ENCODE results near the gene EMID1. TPM values are rescaled to one million over a fixed set of nuclear protein-coding genes. Genes with fewer than 3 reads are reported as not detected.

The EMID1 gene
- total and polyA plus RNA-seq, 8 donors = 1.8 to 23.6 (median 10.3) TPM; not detected in 1

DNA sequence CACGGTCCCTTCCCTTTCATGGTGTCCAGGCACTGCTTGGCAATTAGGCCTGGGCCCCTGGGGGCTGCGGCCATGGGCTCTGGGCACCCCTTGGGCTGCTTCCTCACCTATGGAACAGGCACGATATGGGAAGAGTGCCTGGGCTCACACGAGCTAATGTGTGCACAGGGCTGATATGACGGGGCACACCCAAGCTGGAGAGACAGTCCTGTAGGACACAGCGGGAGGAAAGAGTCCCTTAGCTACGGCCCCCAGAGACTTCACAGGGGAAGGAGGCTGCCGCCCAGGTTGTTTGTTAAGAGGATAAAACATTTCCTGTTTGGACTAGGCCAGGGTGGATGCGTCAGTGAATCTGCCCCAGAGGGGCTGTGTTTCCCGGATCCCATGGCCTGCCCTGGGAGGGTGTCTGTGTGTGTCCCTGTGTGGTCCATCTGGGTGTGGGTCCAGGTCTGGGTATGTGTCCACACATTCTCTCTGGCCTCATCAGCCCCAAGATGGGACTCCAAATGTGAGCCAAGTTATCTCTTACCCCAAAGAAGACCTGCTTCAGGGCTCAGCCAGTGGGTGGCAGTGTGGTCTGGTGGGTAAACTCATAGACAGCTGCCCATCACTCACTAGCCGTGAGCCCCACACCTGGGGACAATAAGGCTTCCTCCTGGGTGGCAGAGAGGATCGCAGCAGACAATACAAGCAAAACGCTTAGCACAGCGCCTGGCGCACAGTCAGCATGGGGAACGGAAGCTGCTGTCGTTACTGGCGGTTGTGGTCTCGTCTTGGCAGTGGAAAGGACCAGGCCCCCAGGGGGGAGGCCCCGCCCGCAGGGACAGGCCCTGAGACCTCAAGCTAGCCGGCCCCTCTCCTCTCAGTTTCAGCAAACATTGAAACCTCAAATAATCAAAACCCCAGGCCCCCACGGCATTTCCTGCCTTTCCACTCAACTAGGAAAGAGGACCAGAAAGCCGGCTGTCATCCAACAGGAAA, 3.2 kb upstream of the EMID1 start:
- TF ChIP-seq POLR2A (IDR thresholded peaks at IDR 0.05) = no peak
- TF ChIP-seq, protein P1, sequence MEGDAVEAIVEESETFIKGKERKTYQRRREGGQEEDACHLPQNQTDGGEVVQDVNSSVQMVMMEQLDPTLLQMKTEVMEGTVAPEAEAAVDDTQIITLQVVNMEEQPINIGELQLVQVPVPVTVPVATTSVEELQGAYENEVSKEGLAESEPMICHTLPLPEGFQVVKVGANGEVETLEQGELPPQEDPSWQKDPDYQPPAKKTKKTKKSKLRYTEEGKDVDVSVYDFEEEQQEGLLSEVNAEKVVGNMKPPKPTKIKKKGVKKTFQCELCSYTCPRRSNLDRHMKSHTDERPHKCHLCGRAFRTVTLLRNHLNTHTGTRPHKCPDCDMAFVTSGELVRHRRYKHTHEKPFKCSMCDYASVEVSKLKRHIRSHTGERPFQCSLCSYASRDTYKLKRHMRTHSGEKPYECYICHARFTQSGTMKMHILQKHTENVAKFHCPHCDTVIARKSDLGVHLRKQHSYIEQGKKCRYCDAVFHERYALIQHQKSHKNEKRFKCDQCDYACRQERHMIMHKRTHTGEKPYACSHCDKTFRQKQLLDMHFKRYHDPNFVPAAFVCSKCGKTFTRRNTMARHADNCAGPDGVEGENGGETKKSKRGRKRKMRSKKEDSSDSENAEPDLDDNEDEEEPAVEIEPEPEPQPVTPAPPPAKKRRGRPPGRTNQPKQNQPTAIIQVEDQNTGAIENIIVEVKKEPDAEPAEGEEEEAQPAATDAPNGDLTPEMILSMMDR (IDR thresholded peaks at IDR 0.05) = peak in 4 of 7 experiments; percentile 17 to 45 (median 26)
- no peak for TF ChIP-seq EP300 (IDR thresholded peaks at IDR 0.05)
- intact Hi-C loops (cut with DNase I; ENCODE audit: low total_unique reads) = no loop called here
- WGBS, 5 donors = 18 to 36% (median 30%) methylated on average over 20 to 24 of the region's 24 CpGs
- no peak overlapping the region for H3K4me3 ChIP-seq
- H3K4me1 ChIP-seq = peaks cover 15 to 48% (median 29%) of the 10 kb centered on the region in 4 donors
- no peaks in the 10 kb centered on the region for H3K36me3 ChIP-seq
- DNase-seq = peak; percentile 43 to 80
- H3K27ac ChIP-seq = peak overlapping the region; percentile 25 to 80 (median 57)
- H3K27me3 ChIP-seq = peaks cover 0 to 17% (median 0%) of the 10 kb centered on the region in 3 donors
- H3K9me3 ChIP-seq = no peaks in the 10 kb centered on the region

DNA sequence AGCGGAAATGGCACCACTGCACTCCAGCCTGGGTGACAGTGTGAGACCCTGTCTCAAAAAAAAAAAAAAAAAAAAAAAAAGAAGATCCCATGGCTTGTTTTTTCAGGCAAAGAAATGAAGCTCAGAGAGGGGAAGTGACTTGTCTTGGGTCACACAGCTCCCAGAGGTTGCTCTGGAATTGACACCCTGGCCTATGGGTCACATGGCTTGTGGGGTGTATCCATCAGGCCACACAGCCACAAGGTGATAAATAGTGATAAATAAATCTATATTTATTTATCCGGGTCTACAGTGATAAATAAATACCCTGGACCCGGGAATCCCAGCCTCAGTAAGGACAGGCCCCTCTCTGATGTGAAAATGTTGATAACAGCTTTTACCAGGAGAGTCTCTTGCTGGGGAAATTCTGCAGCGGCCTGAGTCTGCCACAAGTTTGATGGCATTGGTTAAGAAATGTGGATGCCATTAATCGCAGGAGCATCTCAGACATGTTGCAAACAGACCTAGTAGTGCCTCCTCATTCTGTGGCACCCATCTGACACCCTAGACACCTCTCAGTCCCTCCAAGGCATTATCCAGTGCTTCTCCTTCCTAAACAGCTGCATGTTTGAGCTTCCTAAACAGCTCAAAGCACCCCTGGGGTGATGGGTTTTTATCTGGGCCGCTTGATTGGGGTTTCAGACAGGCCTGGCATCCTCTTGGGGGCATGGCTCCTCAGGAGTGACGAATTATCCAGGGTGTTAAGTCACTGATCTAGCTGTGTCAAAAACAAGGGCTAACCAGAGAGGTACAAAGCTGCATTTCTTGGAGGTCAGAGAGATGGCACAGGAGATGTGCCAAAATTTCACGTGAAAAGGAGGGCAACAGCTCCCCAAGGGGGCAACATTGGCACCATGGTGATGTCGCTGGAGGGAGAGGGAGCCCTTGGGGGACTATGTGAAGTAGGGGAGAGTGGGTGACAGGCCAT, 1.9 kb upstream of the EMID1 start:
- Histone ChIP-seq H3K4me1 (peaks cover 15 to 53% (median 33%) of the 10 kb centered on the region in 4 donors), H3K9me3 (no peaks in the 10 kb centered on the region), H3K27me3 (peaks cover 0 to 17% (median 0%) of the 10 kb centered on the region in 3 donors), H3K27ac (peak overlapping the region in 3 of 5 donors; percentile 29 to 80 (median 60)), H3K36me3 (no peaks in the 10 kb centered on the region), H3K4me3 (no peak overlapping the region)
- WGBS, 5 donors = 59 to 73% (median 66%) methylated on average over 9 of the region's 9 CpGs
- TF ChIP-seq, protein P1 (IDR thresholded peaks at IDR 0.05) = no peak
- no peak for TF ChIP-seq EP300 (IDR thresholded peaks at IDR 0.05)
- TF ChIP-seq POLR2AphosphoS5 (IDR thresholded peaks at IDR 0.05) = no peak
- DNase-seq = no peak
- intact Hi-C loops (cut with DNase I; ENCODE audit: low total_unique reads) = no loop called here

DNA sequence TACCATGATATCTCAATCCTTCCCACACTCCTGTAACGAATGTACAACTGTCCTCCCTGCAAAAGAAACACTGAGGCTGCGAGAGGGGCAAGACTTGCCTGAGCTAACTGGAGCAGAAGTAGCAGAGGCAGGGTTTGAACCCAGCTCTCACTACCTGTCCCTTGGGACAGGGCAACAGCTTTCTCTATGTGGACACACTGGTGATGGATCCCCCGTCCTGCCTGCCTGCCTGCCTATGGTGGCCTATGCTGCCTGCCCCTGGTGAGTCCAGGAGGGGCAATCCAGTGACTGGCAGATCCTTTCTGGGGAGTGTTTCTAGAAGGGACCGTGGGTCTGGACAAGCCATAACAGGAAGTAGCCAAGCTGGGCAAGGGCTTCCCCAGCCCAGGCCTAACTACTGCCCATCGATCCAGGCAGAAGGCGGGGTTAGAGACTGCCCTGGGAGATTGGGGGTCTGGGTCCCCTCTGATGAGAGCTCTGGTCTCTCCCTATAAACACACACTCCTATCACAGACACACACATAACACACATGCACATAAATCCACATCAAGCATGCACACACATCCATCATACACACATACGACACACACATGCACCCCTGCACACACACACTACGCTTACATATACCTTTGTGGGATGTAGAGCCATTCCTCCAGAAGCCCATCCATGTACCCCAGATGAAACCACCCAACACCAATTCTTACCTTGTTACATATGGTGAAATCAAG, 1.1 kb upstream of the EMID1 start:
- Histone ChIP-seq H3K27ac (peak overlapping the region in 3 of 5 donors; percentile 11 to 38 (median 24)), H3K4me3 (peak overlapping the region in 2 of 4 donors; percentile 60 to 71), H3K27me3 (peaks cover 0 to 17% (median 0%) of the 10 kb centered on the region in 3 donors), H3K9me3 (no peaks in the 10 kb centered on the region), H3K4me1 (peaks cover 22 to 59% (median 39%) of the 10 kb centered on the region in 4 donors), H3K36me3 (no peaks in the 10 kb centered on the region)
- 60 to 77% (median 75%) methylated on average over 8 of the region's 8 CpGs for WGBS, 5 donors
- intact Hi-C loops (cut with DNase I; ENCODE audit: low total_unique reads) = loop anchor here (5.0 kb wide), 1 partner anchor 43 kb away; no protein-coding TSS in a partner anchor
- TF ChIP-seq POLR2A (IDR thresholded peaks at IDR 0.05) = no peak
- TF ChIP-seq, protein P1 (IDR thresholded peaks at IDR 0.05) = no peak
- no peak for TF ChIP-seq POLR2AphosphoS5 (IDR thresholded peaks at IDR 0.05)
- no peak for TF ChIP-seq EP300 (IDR thresholded peaks at IDR 0.05)
- no peak for DNase-seq
